T follicular helper cell (primary cell): ENCODE measurements around the gene TTC23L.

Experiments used
- DNase-seq: peaks from one replicate; pipeline ENCODE4 v3.0.0-alpha.2; 2020; ENCODE audit warnings: low read depth

Gene TTC23L

GRCh38 chr5:34833090-34833489 is 5.9 kb upstream of the TTC23L start:
- no peak for DNase-seq

GRCh38 chr5:34833976-34834793 is 4.8 kb upstream of the TTC23L start:
- DNase-seq: no peak

GRCh38 chr5:34834794-34835089 is 4.2 kb upstream of the TTC23L start:
- DNase-seq: no peak

GRCh38 chr5:34835664-34836063 is 3.3 kb upstream of the TTC23L start:
- DNase-seq: no peak

- DNase-seq: no peak
These were observed 2.9 kb downstream of the TTC23L start for GRCh38 chr5:34841816-34842215.

- DNase-seq: no peak
These were observed 3.6 kb downstream of the TTC23L start for GRCh38 chr5:34842554-34842953.

GRCh38 chr5:34843497-34843896 is 4.5 kb downstream of the TTC23L start:
- DNase-seq: no peak

- no peak for DNase-seq
These were observed 5.1 kb downstream of the TTC23L start for GRCh38 chr5:34844106-34844505.

GRCh38 chr5:34844999-34845398 is 6.0 kb downstream of the TTC23L start:
- no peak for DNase-seq

GRCh38 chr5:34847056-34847455 is 8.1 kb downstream of the TTC23L start:
- no peak for DNase-seq

- DNase-seq: no peak
These were observed 8.6 kb downstream of the TTC23L start for GRCh38 chr5:34847552-34847951.

GRCh38 chr5:34848230-34848629 is 9.3 kb downstream of the TTC23L start:
- DNase-seq: no peak

- no peak for DNase-seq
These were observed 10.3 kb downstream of the TTC23L start for GRCh38 chr5:34849253-34849652.

GRCh38 chr5:34854459-34855174 is 15.7 kb downstream of the TTC23L start:
- DNase-seq: no peak

GRCh38 chr5:34857161-34857560 is 18.2 kb downstream of the TTC23L start:
- no peak for DNase-seq

GRCh38 chr5:34857894-34858293 is 18.9 kb downstream of the TTC23L start:
- DNase-seq: no peak

GRCh38 chr5:34858790-34859189 is 19.8 kb downstream of the TTC23L start:
- DNase-seq: no peak

- DNase-seq: no peak
These were observed 20.3 kb downstream of the TTC23L start for GRCh38 chr5:34859253-34859652.

GRCh38 chr5:34863946-34864345 is 25.0 kb downstream of the TTC23L start:
- no peak for DNase-seq

GRCh38 chr5:34865091-34865490 is 26.1 kb downstream of the TTC23L start:
- DNase-seq: no peak

GRCh38 chr5:34866989-34867471 is 28.1 kb downstream of the TTC23L start:
- no peak for DNase-seq

GRCh38 chr5:34867660-34868059 is 28.7 kb downstream of the TTC23L start:
- no peak for DNase-seq

GRCh38 chr5:34868791-34869190 is 29.8 kb downstream of the TTC23L start:
- no peak for DNase-seq

GRCh38 chr5:34869256-34869655 is 30.3 kb downstream of the TTC23L start:
- DNase-seq: no peak
